Vagina (tissue), 2 donors: ENCODE results near the gene CACNA1C. TPM values are rescaled to one million over a fixed set of nuclear protein-coding genes. Genes with fewer than 3 reads are reported as not detected.

Experiments
- DNase-seq, 2 donors: peaks; one replicate each; pipeline ENCODE4 v3.0.0-alpha.2; 2017; ENCODE audit errors: extremely low spot score in 2 of 2
- H3K27ac ChIP-seq: fragments of 200-600 bp; sonication (generic); one replicate; pipeline ENCODE4 v1.5.1; 2019
- H3K27me3 ChIP-seq: fragments of 200-600 bp; sonication (generic); one replicate; pipeline ENCODE4 v1.5.1; 2019
- H3K36me3 ChIP-seq, 2 donors: fragments of 200-600 bp; sonication (generic); one replicate each; pipeline ENCODE4 v1.5.1; 2017 to 2019
- H3K4me1 ChIP-seq: fragments of 200-600 bp; sonication (generic); one replicate; pipeline ENCODE4 v1.5.1; 2019
- H3K4me3 ChIP-seq, 2 donors: fragments of 200-600 bp; sonication (generic); 1 replicate in 1 of 2; 2 replicates in 1 of 2; pipeline ENCODE4 v1.5.1; 2016 to 2019
- H3K9me3 ChIP-seq: fragments of 200-600 bp; sonication (generic); one replicate; pipeline ENCODE4 v1.5.1; 2019
- CTCF ChIP-seq, 3 experiments: fragments of 450-650 bp in 2 of 3; fragments of 200-600 bp in 1 of 3; sonication (generic) in 1 of 3; IDR thresholded peaks; one replicate each; pipeline ENCODE4 v1.5.1; 2017 to 2019; ENCODE audit warnings: antibody characterized with exemption in 3 of 3, mild to moderate bottlenecking in 2 of 3, moderate library complexity in 2 of 3
- POLR2A ChIP-seq, 2 donors: fragments of 450-650 bp; IDR thresholded peaks; one replicate each; pipeline ENCODE4 v1.6.1; 2017; ENCODE audit warnings: antibody characterized with exemption in 2 of 2, mild to moderate bottlenecking in 2 of 2, moderate library complexity in 2 of 2
- POLR2AphosphoS5 ChIP-seq, 2 donors: sonication (generic); formaldehyde crosslinking; IDR thresholded peaks; one replicate each; pipeline ENCODE4 v1.9.0; 2017; ENCODE audit warnings: antibody characterized with exemption in 2 of 2, mild to moderate bottlenecking in 2 of 2, low read depth in 1 of 2; ENCODE audit not compliant: insufficient read depth in 1 of 2
- intact Hi-C: fragments of 100-400 bp; cut with DNase I; formaldehyde crosslinking; loops from one replicate; pipeline ENCODE4 v1.15.1; 2023
- total RNA-seq: library from RNA; depleted of rRNA; stranded (reverse); fragments of >200 nt; gene quantifications from one replicate; pipeline ENCODE4 v1.2.3, GENCODE V29; 2016

CACNA1C gene
- total RNA-seq, 1 donor from 2014 or later: 9.8 TPM

- Histone ChIP-seq H3K27me3 (no peaks in the 10 kb centered on the region), H3K27ac (no peak overlapping the region), H3K36me3 (no peaks in the 10 kb centered on the region), H3K4me1 (no peaks in the 10 kb centered on the region), H3K4me3 (no peak overlapping the region), H3K9me3 (no peaks in the 10 kb centered on the region)
- intact Hi-C loops: no loop called here
- no peak for DNase-seq
- TF ChIP-seq POLR2A (IDR thresholded peaks at IDR 0.05): no peak
- no peak for TF ChIP-seq POLR2AphosphoS5 (IDR thresholded peaks at IDR 0.05; ENCODE audit: insufficient read depth in 1 of 2, low read depth in 1 of 2)
- TF ChIP-seq CTCF (IDR thresholded peaks at IDR 0.05): no peak
Observed at GRCh38 chr12:2192231-2192630, 139.4 kb downstream of the CACNA1C start.

- Histone ChIP-seq H3K36me3 (no peaks in the 10 kb centered on the region), H3K4me1 (no peaks in the 10 kb centered on the region), H3K9me3 (no peaks in the 10 kb centered on the region), H3K27me3 (no peaks in the 10 kb centered on the region), H3K4me3 (no peak overlapping the region), H3K27ac (no peak overlapping the region)
- intact Hi-C loops: no loop called here
- TF ChIP-seq POLR2AphosphoS5 (IDR thresholded peaks at IDR 0.05; ENCODE audit: insufficient read depth in 1 of 2, low read depth in 1 of 2): no peak
- DNase-seq: no peak
Observed at GRCh38 chr12:2194060-2194459, 141.3 kb downstream of the CACNA1C start.

- H3K27me3 ChIP-seq: no peaks in the 10 kb centered on the region
- H3K4me3 ChIP-seq: no peak overlapping the region
- H3K4me1 ChIP-seq: no peaks in the 10 kb centered on the region
- no peaks in the 10 kb centered on the region for H3K9me3 ChIP-seq
- intact Hi-C loops: no loop called here
- no peaks in the 10 kb centered on the region for H3K36me3 ChIP-seq
- no peak for DNase-seq
- no peak for TF ChIP-seq CTCF (IDR thresholded peaks at IDR 0.05)
- no peak for TF ChIP-seq POLR2AphosphoS5 (IDR thresholded peaks at IDR 0.05; ENCODE audit: insufficient read depth in 1 of 2, low read depth in 1 of 2)
- no peak for TF ChIP-seq POLR2A (IDR thresholded peaks at IDR 0.05)
- no peak overlapping the region for H3K27ac ChIP-seq
Observed at GRCh38 chr12:2194571-2194970, 141.8 kb downstream of the CACNA1C start.

- no peaks in the 10 kb centered on the region for H3K36me3 ChIP-seq
- no peaks in the 10 kb centered on the region for H3K27me3 ChIP-seq
- intact Hi-C loops: no loop called here
- no peak for DNase-seq
- H3K4me3 ChIP-seq: no peak overlapping the region
- H3K9me3 ChIP-seq: no peaks in the 10 kb centered on the region
- TF ChIP-seq POLR2AphosphoS5 (IDR thresholded peaks at IDR 0.05; ENCODE audit: insufficient read depth in 1 of 2, low read depth in 1 of 2) (no peak), CTCF (IDR thresholded peaks at IDR 0.05) (no peak), POLR2A (IDR thresholded peaks at IDR 0.05) (no peak)
- H3K4me1 ChIP-seq: no peaks in the 10 kb centered on the region
- H3K27ac ChIP-seq: no peak overlapping the region
Observed at GRCh38 chr12:2195085-2195484, 142.3 kb downstream of the CACNA1C start.

- TF ChIP-seq POLR2AphosphoS5 (IDR thresholded peaks at IDR 0.05; ENCODE audit: insufficient read depth in 1 of 2, low read depth in 1 of 2) (peak in 1 of 2 donors; percentile 46), CTCF (IDR thresholded peaks at IDR 0.05) (no peak)
- intact Hi-C loops: no loop called here
- H3K9me3 ChIP-seq: no peaks in the 10 kb centered on the region
- no peak overlapping the region for H3K4me3 ChIP-seq
- DNase-seq: no peak
- H3K4me1 ChIP-seq: no peaks in the 10 kb centered on the region
- no peaks in the 10 kb centered on the region for H3K36me3 ChIP-seq
- H3K27me3 ChIP-seq: no peaks in the 10 kb centered on the region
- no peak overlapping the region for H3K27ac ChIP-seq
Observed at GRCh38 chr12:2198005-2198501, 145.3 kb downstream of the CACNA1C start.
